K562 (cell line): Measurements from ENCODE around the gene PBXIP1. TPM values are rescaled to one million over a fixed set of nuclear protein-coding genes. Genes with fewer than 3 reads are reported as not detected.
A peak's percentile ranks its signal among the peaks of the same experiment; 100 is the strongest.

Source experiments
- C11orf30 ChIP-seq: fragments of 450-650 bp; IDR thresholded peaks from 2 replicates; pipeline ENCODE4 v1.6.1; 2016; ENCODE audit warnings: low read depth, mild to moderate bottlenecking
- CHD1 ChIP-seq: fragments of 200-600 bp; sonication (generic); IDR thresholded peaks from one replicate; pipeline ENCODE4 v1.6.1; 2012; ENCODE audit warnings: mild to moderate bottlenecking, moderate library complexity, low read length, inconsistent platforms
- GABPA ChIP-seq: fragments of 200-800 bp; sonication (Bioruptor generic); conservative IDR thresholded peaks from 2 replicates; pipeline ENCODE4 v1.6.1; 2016; ENCODE audit warnings: low read depth, missing genetic modification characterization, missing compliant biosample characterization
- KDM2B ChIP-seq: fragments of 250-450 bp; sonication (Bioruptor Pico); IDR thresholded peaks from 2 replicates; pipeline ENCODE4 v1.8.0; 2021; ENCODE audit warnings: mild to moderate bottlenecking, moderate library complexity
- L3MBTL2 ChIP-seq: fragments of 450-650 bp; IDR thresholded peaks from 2 replicates; pipeline ENCODE4 v1.6.1; 2016; ENCODE audit warnings: mild to moderate bottlenecking, moderate library complexity
- NBN ChIP-seq: fragments of 450-650 bp; IDR thresholded peaks from 2 replicates; pipeline ENCODE4 v1.6.1; 2016; ENCODE audit warnings: low read depth, mild to moderate bottlenecking
- NEUROD1 ChIP-seq: fragments of 150-350 bp; IDR thresholded peaks from 2 replicates; pipeline ENCODE4 v1.6.1; 2014; ENCODE audit warnings: borderline replicate concordance, low read length, low read depth; ENCODE audit not compliant: partially characterized antibody
- TAF1 ChIP-seq: IDR thresholded peaks from 2 replicates; pipeline ENCODE4 v1.6.1; 2011; ENCODE audit warnings: mild to moderate bottlenecking, low read length, moderate library complexity; ENCODE audit not compliant: insufficient read depth, control insufficient read depth, severe bottlenecking; ENCODE audit errors: extremely low read depth
- TEAD1 ChIP-seq, 2 experiments: fragments of 450-650 bp in 1 of 2; sonication (generic) in 1 of 2; formaldehyde crosslinking; IDR thresholded peaks; 2 replicates each; pipeline versions ENCODE4 v1.4.0 to v1.8.0; 2020 to 2022; ENCODE audit warnings: mild to moderate bottlenecking in 2 of 2, missing genetic modification reagents in 1 of 2
- YY1 ChIP-seq, 3 experiments: IDR thresholded peaks; 2 replicates each; pipeline ENCODE4 v1.6.1; 2011; ENCODE audit warnings: low read length in 2 of 3, mild to moderate bottlenecking in 2 of 3, moderate library complexity in 2 of 3, borderline replicate concordance in 1 of 3, control low read depth in 1 of 3, low read depth in 1 of 3; ENCODE audit not compliant: insufficient read depth in 3 of 3, insufficient replicate concordance in 2 of 3, control insufficient read depth in 1 of 3, insufficient read length in 1 of 3; ENCODE audit errors: extremely low read depth in 1 of 3
- ZEB2 ChIP-seq: fragments of 450-650 bp; IDR thresholded peaks from 2 replicates; pipeline ENCODE4 v1.6.1; 2016
- ZFPM2 ChIP-seq: fragments of 250-450 bp; sonication (Bioruptor Pico); IDR thresholded peaks from 2 replicates; pipeline ENCODE4 v1.5.1; 2022; ENCODE audit warnings: mild to moderate bottlenecking
- ZNF134 ChIP-seq: fragments of 250-450 bp; sonication (Bioruptor Pico); conservative IDR thresholded peaks from 2 replicates; pipeline ENCODE4 v1.4.0; 2020
- ZNF232 ChIP-seq: sonication (generic); formaldehyde crosslinking; IDR thresholded peaks from 2 replicates; pipeline ENCODE4 v1.8.0; 2022; ENCODE audit warnings: mild to moderate bottlenecking, missing genetic modification reagents
- polyA plus RNA-seq, 8 experiments: library from polyadenylated mRNA; depleted of rRNA in 4 of 8; stranded (reverse) in 5 of 8; unstranded in 3 of 8; fragments of >200 nt; fragmentation: Nextera tagmentation in 2 of 8; fragmentation: Illumina TruSeq in 1 of 8; extraction: Ambion mirVana in 2 of 8; extraction: Trizol in 1 of 8; gene quantifications; 2 replicates each; pipeline versions ENCODE4 v1.2.1 to v1.2.3, GENCODE V29; 2011 to 2014; ENCODE audit warnings: inconsistent platforms in 1 of 8, missing spikeins in 1 of 8
- total RNA-seq, 7 experiments: library from RNA; depleted of rRNA in 6 of 7; stranded (reverse); fragments of >200 nt in 6 of 7; fragmentation: Illumina TruSeq in 2 of 7; extraction: Trizol in 2 of 7; gene quantifications; 2 replicates each; pipeline versions ENCODE4 v1.2.1 to v1.2.3, GENCODE V29; 2011 to 2021; ENCODE audit warnings: low replicate concordance in 1 of 7
- TF ChIP-seq, protein P1 (sequence below): sonication (generic); formaldehyde crosslinking; IDR thresholded peaks from 2 replicates; pipeline ENCODE4 v1.8.1; 2023; ENCODE audit warnings: missing genetic modification reagents, mild to moderate bottlenecking, borderline replicate concordance
- TF ChIP-seq, protein P2 (sequence below): fragments of 450-650 bp; IDR thresholded peaks from 2 replicates; pipeline ENCODE4 v1.6.1; 2016; ENCODE audit warnings: low read depth, mild to moderate bottlenecking, moderate library complexity

PBXIP1 gene
- total and polyA plus RNA-seq, 9 of the 15 experiments (the other 6 are each of a cell fraction or from before 2014, with no cell fraction given): 0.13 to 8.3 (median 5.8) TPM

DNA sequence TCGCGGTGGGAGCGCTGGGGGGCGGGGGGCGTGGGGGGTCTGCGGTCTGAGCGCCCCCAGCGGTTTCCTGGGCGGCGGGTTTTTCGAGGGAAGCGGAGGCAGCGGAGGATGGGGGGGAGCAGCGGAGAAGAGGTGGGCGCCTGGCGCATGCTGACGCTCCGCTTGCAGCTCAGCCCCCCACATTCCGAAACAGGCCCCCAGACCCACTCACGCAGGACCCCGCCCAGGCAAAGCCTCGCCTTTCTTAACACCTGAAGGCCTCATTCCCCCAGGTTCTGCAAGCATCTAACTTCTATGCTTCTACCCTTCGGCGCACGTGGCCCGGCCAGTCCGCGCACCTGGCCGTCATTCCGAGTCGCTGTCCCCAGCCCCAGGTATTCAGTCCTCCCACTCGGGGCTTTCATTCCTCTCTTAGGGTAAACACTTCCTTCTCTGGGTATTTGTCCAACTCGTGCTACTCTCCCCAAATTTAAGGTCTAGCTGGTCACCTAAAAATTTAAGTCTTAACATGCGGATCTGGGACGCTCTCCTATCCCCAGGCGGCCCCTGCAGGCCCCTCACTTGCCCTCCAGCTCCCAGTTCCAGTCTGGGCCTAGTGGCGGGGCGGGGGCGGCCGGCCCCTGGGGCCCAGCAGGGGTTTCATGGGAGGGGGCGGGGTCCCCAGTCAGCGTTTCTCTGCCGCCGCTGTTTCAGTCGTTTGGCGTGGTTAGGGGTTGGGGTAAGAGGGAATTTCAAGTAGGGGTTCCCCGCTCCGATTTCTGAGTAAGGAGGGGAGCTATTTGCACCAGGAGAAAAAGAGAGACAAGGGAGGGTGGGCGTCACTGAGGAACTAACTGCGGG, 43.9 kb upstream of the PBXIP1 start (continued):
- TF ChIP-seq KDM2B (CRISPR knock-in tag) (no peak), L3MBTL2 (peak; percentile 96), ZFPM2 (CRISPR knock-in tag) (no peak), TAF1 (peak; percentile 66), NEUROD1 (peak; percentile 55), C11orf30 (peak; percentile 48; the same call in 1 of the 2 replicates), ZNF232 (CRISPR knock-in tag) (peak; percentile 80), YY1 (IDR thresholded peaks at IDR 0.05; ENCODE audit: borderline replicate concordance in 1 of 3, control insufficient read depth in 1 of 3, extremely low read depth in 1 of 3, insufficient read depth in 3 of 3, insufficient read length in 1 of 3, insufficient replicate concordance in 2 of 3, low read depth in 1 of 3, low read length in 2 of 3) (peak in 1 of 3 experiments; percentile 8), ZNF134 (CRISPR knock-in tag) (no peak), ZEB2 (peak; percentile 82; the same call in 1 of the 2 replicates), NBN (peak; percentile 57; the same call in 1 of the 2 replicates), CHD1 (peak; percentile 8), GABPA (peak; percentile 3; the same call in 1 of the 2 replicates), TEAD1 (CRISPR knock-in tag; IDR thresholded peaks at IDR 0.05) (peak in 1 of 2 experiments; percentile 28; a peak in 1 of 4 replicates)
- TF ChIP-seq, protein P1, sequence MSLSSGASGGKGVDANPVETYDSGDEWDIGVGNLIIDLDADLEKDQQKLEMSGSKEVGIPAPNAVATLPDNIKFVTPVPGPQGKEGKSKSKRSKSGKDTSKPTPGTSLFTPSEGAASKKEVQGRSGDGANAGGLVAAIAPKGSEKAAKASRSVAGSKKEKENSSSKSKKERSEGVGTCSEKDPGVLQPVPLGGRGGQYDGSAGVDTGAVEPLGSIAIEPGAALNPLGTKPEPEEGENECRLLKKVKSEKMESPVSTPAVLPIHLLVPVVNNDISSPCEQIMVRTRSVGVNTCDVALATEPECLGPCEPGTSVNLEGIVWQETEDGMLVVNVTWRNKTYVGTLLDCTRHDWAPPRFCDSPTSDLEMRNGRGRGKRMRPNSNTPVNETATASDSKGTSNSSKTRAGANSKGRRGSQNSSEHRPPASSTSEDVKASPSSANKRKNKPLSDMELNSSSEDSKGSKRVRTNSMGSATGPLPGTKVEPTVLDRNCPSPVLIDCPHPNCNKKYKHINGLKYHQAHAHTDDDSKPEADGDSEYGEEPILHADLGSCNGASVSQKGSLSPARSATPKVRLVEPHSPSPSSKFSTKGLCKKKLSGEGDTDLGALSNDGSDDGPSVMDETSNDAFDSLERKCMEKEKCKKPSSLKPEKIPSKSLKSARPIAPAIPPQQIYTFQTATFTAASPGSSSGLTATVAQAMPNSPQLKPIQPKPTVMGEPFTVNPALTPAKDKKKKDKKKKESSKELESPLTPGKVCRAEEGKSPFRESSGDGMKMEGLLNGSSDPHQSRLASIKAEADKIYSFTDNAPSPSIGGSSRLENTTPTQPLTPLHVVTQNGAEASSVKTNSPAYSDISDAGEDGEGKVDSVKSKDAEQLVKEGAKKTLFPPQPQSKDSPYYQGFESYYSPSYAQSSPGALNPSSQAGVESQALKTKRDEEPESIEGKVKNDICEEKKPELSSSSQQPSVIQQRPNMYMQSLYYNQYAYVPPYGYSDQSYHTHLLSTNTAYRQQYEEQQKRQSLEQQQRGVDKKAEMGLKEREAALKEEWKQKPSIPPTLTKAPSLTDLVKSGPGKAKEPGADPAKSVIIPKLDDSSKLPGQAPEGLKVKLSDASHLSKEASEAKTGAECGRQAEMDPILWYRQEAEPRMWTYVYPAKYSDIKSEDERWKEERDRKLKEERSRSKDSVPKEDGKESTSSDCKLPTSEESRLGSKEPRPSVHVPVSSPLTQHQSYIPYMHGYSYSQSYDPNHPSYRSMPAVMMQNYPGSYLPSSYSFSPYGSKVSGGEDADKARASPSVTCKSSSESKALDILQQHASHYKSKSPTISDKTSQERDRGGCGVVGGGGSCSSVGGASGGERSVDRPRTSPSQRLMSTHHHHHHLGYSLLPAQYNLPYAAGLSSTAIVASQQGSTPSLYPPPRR (CRISPR knock-in tag): no peak
- TF ChIP-seq, protein P2, sequence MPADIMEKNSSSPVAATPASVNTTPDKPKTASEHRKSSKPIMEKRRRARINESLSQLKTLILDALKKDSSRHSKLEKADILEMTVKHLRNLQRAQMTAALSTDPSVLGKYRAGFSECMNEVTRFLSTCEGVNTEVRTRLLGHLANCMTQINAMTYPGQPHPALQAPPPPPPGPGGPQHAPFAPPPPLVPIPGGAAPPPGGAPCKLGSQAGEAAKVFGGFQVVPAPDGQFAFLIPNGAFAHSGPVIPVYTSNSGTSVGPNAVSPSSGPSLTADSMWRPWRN: no peak
